Esophagus muscularis mucosa (tissue), 3 donors: ENCODE measurements around the gene DACH1.

Source experiments
- EP300 ChIP-seq: sonication (generic); formaldehyde crosslinking; IDR thresholded peaks from one replicate; pipeline ENCODE4 v1.6.1; 2017; ENCODE audit warnings: antibody characterized with exemption
- POLR2A ChIP-seq: fragments of 450-650 bp; IDR thresholded peaks from one replicate; pipeline ENCODE4 v1.6.1; 2017; ENCODE audit warnings: antibody characterized with exemption, moderate library complexity, mild to moderate bottlenecking, low read depth
- POLR2AphosphoS5 ChIP-seq, 2 donors: sonication (generic); formaldehyde crosslinking; IDR thresholded peaks; one replicate each; pipeline ENCODE4 v1.6.1; 2017; ENCODE audit warnings: antibody characterized with exemption in 2 of 2

GRCh38 chr13:71524245-71524612 lies 342.8 kb downstream of the DACH1 start:
- TF ChIP-seq POLR2A (no peak), EP300 (no peak), POLR2AphosphoS5 (IDR thresholded peaks at IDR 0.05) (no peak)
